PC-3 (cell line): ENCODE measurements around the gene DEPDC1. TPM values are rescaled to one million over a fixed set of nuclear protein-coding genes. Genes with fewer than 3 reads are reported as not detected.

Experiments used
- ATAC-seq: fragments of 200-7000 bp; cut with Tn5 transposase; 2 replicates; pipeline ENCODE4 v1.9.1; 2020; ENCODE audit warnings: mild to moderate bottlenecking, moderate library complexity
- BruUV-seq: library from RNA; stranded (reverse); fragments of 400-500 nt; replicated peaks from 2 replicates; lab custom pipeline; 2021; lab: Mats Ljungman, UMichigan
- CTCF ChIA-PET: fragments of 300-600 bp; sonication (Branson Sonifier 250); formaldehyde crosslinking; loops from one replicate; lab custom pipeline; 2022; ENCODE audit warnings: antibody characterized with exemption; lab: Charles Lee
- POLR2A ChIA-PET: fragments of 300-600 bp; sonication (Branson Sonifier 250); formaldehyde crosslinking; loops from one replicate; lab custom pipeline; 2022; ENCODE audit warnings: antibody characterized with exemption; ENCODE audit not compliant: unreplicated experiment; lab: Charles Lee
- DNase-seq: peaks from one replicate; pipeline ENCODE4 v3.0.0-alpha.2; 2015
- H2AFZ ChIP-seq: fragments of 300-600 bp; sonication (generic); 2 replicates; pipeline ENCODE4 v1.6.0; 2016; ENCODE audit warnings: antibody characterized with exemption, low read length
- H3F3A ChIP-seq: fragments of 300-600 bp; sonication (generic); one replicate; pipeline ENCODE4 v1.6.0; 2017; ENCODE audit warnings: antibody characterized with exemption, low read length, control low read depth, mild to moderate bottlenecking; ENCODE audit not compliant: unreplicated experiment
- H3K27ac ChIP-seq: fragments of 300-600 bp; sonication (generic); 2 replicates; pipeline ENCODE4 v1.5.1; 2016; ENCODE audit warnings: mild to moderate bottlenecking, low read length
- H3K27me3 ChIP-seq: fragments of 300-600 bp; sonication (generic); 2 replicates; pipeline ENCODE4 v1.6.1; 2016; ENCODE audit warnings: low read length, mixed read lengths
- H3K36me3 ChIP-seq: fragments of 300-600 bp; sonication (generic); 2 replicates; pipeline ENCODE4 v1.6.1; 2016; ENCODE audit warnings: low read depth, mixed run types, low read length, mixed read lengths
- H3K4me1 ChIP-seq: fragments of 300-600 bp; sonication (generic); 2 replicates; pipeline ENCODE4 v1.5.1; 2016; ENCODE audit warnings: low read length; ENCODE audit not compliant: insufficient read depth
- H3K4me2 ChIP-seq: fragments of 300-600 bp; sonication (generic); 2 replicates; pipeline ENCODE4 v1.6.0; 2016; ENCODE audit warnings: low read length
- H3K4me3 ChIP-seq: fragments of 300-600 bp; sonication (generic); 2 replicates; pipeline ENCODE4 v1.5.1; 2016; ENCODE audit warnings: mild to moderate bottlenecking, low read length, mixed read lengths
- H3K79me2 ChIP-seq: fragments of 300-600 bp; sonication (generic); 2 replicates; pipeline ENCODE4 v1.6.1; 2017; ENCODE audit warnings: low read length, mixed read lengths
- H3K9ac ChIP-seq: fragments of 300-600 bp; sonication (generic); 2 replicates; pipeline ENCODE4 v1.6.0; 2016; ENCODE audit warnings: mild to moderate bottlenecking, low read length
- H3K9me2 ChIP-seq: fragments of 300-600 bp; sonication (generic); replicated peaks from 2 replicates; pipeline ENCODE4 v1.6.1; 2016; ENCODE audit warnings: mixed run types, low read length, mixed read lengths
- H3K9me3 ChIP-seq: fragments of 300-600 bp; sonication (generic); 2 replicates; pipeline ENCODE4 v1.6.1; 2016; ENCODE audit warnings: low read length, mixed read lengths
- H4K20me1 ChIP-seq: fragments of 300-600 bp; sonication (generic); 2 replicates; pipeline ENCODE4 v1.6.1; 2016; ENCODE audit warnings: low read length, mixed read lengths
- CTCF ChIP-seq: fragments of 300-600 bp; sonication (generic); conservative IDR thresholded peaks from 2 replicates; pipeline ENCODE4 v1.5.1; 2017; ENCODE audit warnings: antibody characterized with exemption, low read depth, mild to moderate bottlenecking, low read length
- EZH2 ChIP-seq: fragments of 300-600 bp; sonication (generic); IDR thresholded peaks from one replicate; pipeline ENCODE4 v1.6.1; 2017; ENCODE audit warnings: antibody characterized with exemption, mild to moderate bottlenecking, low read length; ENCODE audit not compliant: unreplicated experiment
- EZH2phosphoT487 ChIP-seq: fragments of 300-600 bp; sonication (generic); IDR thresholded peaks from 2 replicates; pipeline ENCODE4 v1.6.1; 2018; ENCODE audit warnings: mild to moderate bottlenecking, antibody characterized with exemption, low read length, borderline replicate concordance
- intact Hi-C: fragments of 100-400 bp; cut with micrococcal nuclease; formaldehyde crosslinking; loops from 2 replicates; pipeline ENCODE4 v1.9.0; 2023
- total RNA-seq: library from RNA; depleted of rRNA; stranded (reverse); fragments of >200 nt; gene quantifications from 2 replicates; pipeline ENCODE4 v1.2.3, GENCODE V29; 2014

Gene DEPDC1
- total RNA-seq, 1 experiment from 2014 or later: 21.6 TPM

- Histone ChIP-seq H3K36me3 (peaks cover 19% of the 10 kb centered on the region), H3K4me3 (no peak within 1 kb of the TSS), H3K9ac (no peak within 1 kb of the TSS), H4K20me1 (no peaks in the 10 kb centered on the region), H3K4me2 (no peak within 1 kb of the TSS), H3K79me2 (no peaks in the 10 kb centered on the region), H3K9me3 (no peaks in the 10 kb centered on the region), H3F3A (no peaks in the 10 kb centered on the region), H3K27ac (no peak within 1 kb of the TSS), H3K4me1 (peaks cover 20% of the 10 kb centered on the region), H3K27me3 (no peaks in the 10 kb centered on the region), H2AFZ (no peak within 1 kb of the TSS), H3K9me2 (no peaks in the 10 kb centered on the region)
- TF ChIP-seq CTCF: no peak
- DNase-seq (no peak), ATAC-seq (no peak)
- CTCF ChIA-PET: no interaction called here
- POLR2A ChIA-PET: no interaction called here
- intact Hi-C loops: no loop called here
- no TSS peak for BruUV-seq
These were observed 47.0 kb downstream of the DEPDC1 start, which contains the start of gene RPE65 for GRCh38 chr1:68449901-68450300. RPE65 (minus strand) TSS chr1:68449954; CDS start chr1:68449905, 49 bp downstream.

DNA sequence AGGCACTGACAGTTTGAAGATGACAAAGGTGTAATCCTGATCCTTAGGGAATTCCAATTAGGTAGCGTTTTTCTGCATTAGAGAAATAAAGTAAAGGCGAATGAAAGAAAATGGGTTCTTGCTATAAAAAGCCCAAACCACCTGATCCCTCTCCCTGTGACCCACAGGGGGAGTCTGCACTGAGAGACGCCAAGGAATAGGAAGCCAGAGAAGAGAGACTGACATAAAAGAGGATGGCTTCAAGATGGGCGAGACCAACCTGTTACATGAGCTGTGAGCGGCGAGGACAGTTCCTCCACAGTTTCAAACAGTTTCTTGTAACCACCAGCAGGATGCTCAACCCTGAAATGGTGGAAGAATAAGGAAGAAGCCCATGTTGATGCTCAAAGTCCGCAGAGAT, 48.5 kb downstream of the DEPDC1 start:
- H3K4me2 ChIP-seq: no peak overlapping the region
- no peak overlapping the region for H3K9ac ChIP-seq
- no peaks in the 10 kb centered on the region for H3K9me2 ChIP-seq
- no TSS peak for BruUV-seq
- H3K4me3 ChIP-seq: no peak overlapping the region
- H3K36me3 ChIP-seq: peaks cover 29% of the 10 kb centered on the region
- H3K4me1 ChIP-seq: peaks cover 15% of the 10 kb centered on the region
- 0 out of 2 replicates have a peak, but pooled peaks cover 5% of the 10 kb centered on the region for H4K20me1 ChIP-seq
- TF ChIP-seq EZH2phosphoT487 (no peak), EZH2 (no peak), CTCF (no peak)
- H3K27ac ChIP-seq: no peak overlapping the region
- ATAC-seq (no peak), DNase-seq (no peak)
- no peak overlapping the region for H2AFZ ChIP-seq
- intact Hi-C loops: no loop called here
- no peaks in the 10 kb centered on the region for H3K9me3 ChIP-seq
- no peaks in the 10 kb centered on the region for H3K79me2 ChIP-seq
- ChIA-PET POLR2A (no interaction called here), CTCF (no interaction called here)
- H3K27me3 ChIP-seq: no peaks in the 10 kb centered on the region
- no peaks in the 10 kb centered on the region for H3F3A ChIP-seq

- ChIA-PET POLR2A (no interaction called here), CTCF (no interaction called here)
- peaks cover 32% of the 10 kb centered on the region for H3K36me3 ChIP-seq
- H3K79me2 ChIP-seq: no peaks in the 10 kb centered on the region
- TF ChIP-seq EZH2phosphoT487: no peak
- peaks cover 4% of the 10 kb centered on the region; the same call in 1 of the 2 replicates for H3K4me1 ChIP-seq
- DNase-seq (no peak), ATAC-seq (no peak)
- no peak overlapping the region for H3K27ac ChIP-seq
- no peak overlapping the region for H3K4me2 ChIP-seq
- peaks cover 9% of the 10 kb centered on the region for H3F3A ChIP-seq
- BruUV-seq: no TSS peak
- no peak overlapping the region for H2AFZ ChIP-seq
- H4K20me1 ChIP-seq: peaks cover 12% of the 10 kb centered on the region; the same call in 1 of the 2 replicates
- intact Hi-C loops: no loop called here
- H3K4me3 ChIP-seq: no peak overlapping the region
- no peak overlapping the region for H3K9ac ChIP-seq
- H3K27me3 ChIP-seq: no peaks in the 10 kb centered on the region
- H3K9me2 ChIP-seq: no peaks in the 10 kb centered on the region
- no peaks in the 10 kb centered on the region for H3K9me3 ChIP-seq
These were observed 51.2 kb downstream of the DEPDC1 start for GRCh38 chr1:68445709-68446108.
